Smooth muscle cell (in vitro differentiated cells): Measurements from ENCODE around the gene TCP1. TPM values are rescaled to one million over a fixed set of nuclear protein-coding genes. Genes with fewer than 3 reads are reported as not detected.

Source experiments
- DNase-seq: peaks from one replicate; lab custom pipeline; 2025; ENCODE audit not compliant: unreplicated experiment; lab: John Stamatoyannopoulos, UW
- H2AFZ ChIP-seq: fragments of 200-600 bp; sonication (generic); 2 replicates; pipeline ENCODE4 v1.6.0; 2016; ENCODE audit warnings: antibody characterized with exemption, low read depth, mild to moderate bottlenecking
- H3F3A ChIP-seq: fragments of 200-600 bp; sonication (generic); 2 replicates; pipeline ENCODE4 v1.6.0; 2017; ENCODE audit warnings: antibody characterized with exemption, low read depth
- H3K27ac ChIP-seq: fragments of 200-600 bp; sonication (generic); 2 replicates; pipeline ENCODE4 v1.5.1; 2016; ENCODE audit warnings: low read depth, mild to moderate bottlenecking
- H3K27me3 ChIP-seq: fragments of 200-600 bp; sonication (generic); 2 replicates; pipeline ENCODE4 v1.6.1; 2016; ENCODE audit warnings: low read depth, mild to moderate bottlenecking
- H3K36me3 ChIP-seq: fragments of 200-600 bp; sonication (generic); 2 replicates; pipeline ENCODE4 v1.5.1; 2016; ENCODE audit warnings: low read depth
- H3K4me1 ChIP-seq: fragments of 200-600 bp; sonication (generic); 2 replicates; pipeline ENCODE4 v1.5.1; 2016; ENCODE audit warnings: low read depth
- H3K4me2 ChIP-seq: fragments of 200-600 bp; sonication (generic); 2 replicates; pipeline ENCODE4 v1.6.0; 2016; ENCODE audit warnings: mild to moderate bottlenecking
- H3K4me3 ChIP-seq: fragments of 200-600 bp; sonication (generic); 2 replicates; pipeline ENCODE4 v1.5.1; 2016; ENCODE audit warnings: mild to moderate bottlenecking
- H3K79me2 ChIP-seq: fragments of 200-600 bp; sonication (generic); 2 replicates; pipeline ENCODE4 v1.6.0; 2016; ENCODE audit warnings: low read depth, mild to moderate bottlenecking
- H3K9ac ChIP-seq: fragments of 200-600 bp; sonication (generic); 2 replicates; pipeline ENCODE4 v1.6.0; 2016; ENCODE audit warnings: low read depth
- H3K9me3 ChIP-seq: fragments of 200-600 bp; sonication (generic); replicated peaks from 2 replicates; pipeline ENCODE4 v1.5.1; 2016; ENCODE audit warnings: low read depth
- H4K20me1 ChIP-seq: fragments of 200-600 bp; sonication (generic); 2 replicates; pipeline ENCODE4 v1.6.0; 2016; ENCODE audit warnings: low read depth
- WGBS: methylation state at CpG from one replicate; pipeline ENCODE4 v1.1.7; 2016; ENCODE audit warnings: low lambda C conversion rate; 5-methylcytosine and 5-hydroxymethylcytosine counted together
- polyA plus RNA-seq: library from polyadenylated mRNA; unstranded; fragments of >200 nt; fragmentation: Nextera tagmentation; extraction: Ambion mirVana; gene quantifications from 2 replicates; pipeline ENCODE4 v1.2.1, GENCODE V29; 2016
- total RNA-seq: library from RNA; depleted of rRNA; stranded (reverse); fragments of >200 nt; gene quantifications from 2 replicates; pipeline ENCODE4 v1.2.3, GENCODE V29; 2014
- TF ChIP-seq, protein P1 (sequence below): fragments of 200-600 bp; sonication (generic); IDR thresholded peaks from 2 replicates; pipeline ENCODE4 v1.5.1; 2017; ENCODE audit warnings: borderline replicate concordance, mild to moderate bottlenecking, antibody characterized with exemption; ENCODE audit not compliant: insufficient read depth, poor library complexity, severe bottlenecking

TCP1 gene
- total and polyA plus RNA-seq, 2 experiments from 2014 or later = 125 to 132 TPM

- H3K9me3 ChIP-seq = no peaks in the 10 kb centered on the region
- H3K4me1 ChIP-seq = peaks cover 31% of the 10 kb centered on the region
- WGBS = 16% methylated on average over 18 of the region's 18 CpGs
Observed at GRCh38 chr6:159790956-159791598, 1.7 kb upstream of the TCP1 start.

DNA sequence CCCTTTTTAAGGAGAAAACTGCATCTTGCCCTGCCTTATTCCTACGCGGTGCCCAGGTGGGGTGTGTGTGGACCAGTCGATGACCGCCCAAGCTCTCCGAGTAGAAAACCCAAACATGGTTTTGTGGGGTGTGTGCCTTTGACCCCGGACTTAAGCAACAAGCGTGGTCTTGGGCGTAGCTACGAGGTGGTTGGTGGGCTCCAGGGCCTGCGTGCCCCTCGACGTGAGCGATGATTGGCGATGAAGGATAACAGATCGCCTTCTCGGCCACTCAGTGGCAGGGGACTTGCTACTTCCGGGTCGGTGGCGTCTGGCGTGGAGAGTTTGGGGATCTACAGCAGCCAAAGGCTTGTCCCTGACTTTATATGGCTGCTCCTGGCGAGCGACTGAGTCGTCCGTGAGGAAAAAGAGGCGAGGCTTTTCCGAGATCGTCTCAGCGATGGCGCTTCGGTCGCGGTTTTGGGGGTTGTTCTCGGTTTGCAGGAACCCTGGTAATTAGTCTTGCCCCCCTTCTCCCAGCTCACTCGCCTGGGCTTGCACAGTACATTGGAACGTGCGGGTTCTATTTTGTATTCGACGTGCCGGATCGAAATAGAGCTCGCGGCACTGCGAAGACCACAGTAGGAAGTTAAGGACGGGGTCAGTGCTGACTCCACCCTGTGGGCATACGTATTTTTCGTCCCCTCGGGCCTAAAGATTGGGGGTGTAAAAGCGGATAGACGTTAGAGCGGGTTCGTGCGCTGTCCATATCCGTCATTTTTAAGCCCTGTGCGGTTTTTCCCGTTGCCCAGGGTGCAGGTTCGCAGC, 950 bp upstream of the TCP1 start, which contains the start of gene MRPL18:
Gene MRPL18, plus strand, starts transcription at position 319 of the 807 bp plus-strand sequence. Its CDS starts 121 bp downstream, at position 440.
- peak within 1 kb of the TSS; percentile 66 for H3K4me3 ChIP-seq

More at GRCh38 chr6:159790956-159791598, 1.7 kb upstream of the TCP1 start:
- H3K27me3 ChIP-seq = no peaks in the 10 kb centered on the region
- H3K4me3 ChIP-seq = peak overlapping the region; percentile 66
- H2AFZ ChIP-seq = peak overlapping the region; percentile 90
- H3K79me2 ChIP-seq = peaks cover 66% of the 10 kb centered on the region
- DNase-seq = no peak
- H3F3A ChIP-seq = no peaks in the 10 kb centered on the region
- H3K27ac ChIP-seq = peak overlapping the region; percentile 80
- H3K36me3 ChIP-seq = peaks cover 6% of the 10 kb centered on the region
- H3K9ac ChIP-seq = peak overlapping the region; percentile 65
- TF ChIP-seq, protein P1, sequence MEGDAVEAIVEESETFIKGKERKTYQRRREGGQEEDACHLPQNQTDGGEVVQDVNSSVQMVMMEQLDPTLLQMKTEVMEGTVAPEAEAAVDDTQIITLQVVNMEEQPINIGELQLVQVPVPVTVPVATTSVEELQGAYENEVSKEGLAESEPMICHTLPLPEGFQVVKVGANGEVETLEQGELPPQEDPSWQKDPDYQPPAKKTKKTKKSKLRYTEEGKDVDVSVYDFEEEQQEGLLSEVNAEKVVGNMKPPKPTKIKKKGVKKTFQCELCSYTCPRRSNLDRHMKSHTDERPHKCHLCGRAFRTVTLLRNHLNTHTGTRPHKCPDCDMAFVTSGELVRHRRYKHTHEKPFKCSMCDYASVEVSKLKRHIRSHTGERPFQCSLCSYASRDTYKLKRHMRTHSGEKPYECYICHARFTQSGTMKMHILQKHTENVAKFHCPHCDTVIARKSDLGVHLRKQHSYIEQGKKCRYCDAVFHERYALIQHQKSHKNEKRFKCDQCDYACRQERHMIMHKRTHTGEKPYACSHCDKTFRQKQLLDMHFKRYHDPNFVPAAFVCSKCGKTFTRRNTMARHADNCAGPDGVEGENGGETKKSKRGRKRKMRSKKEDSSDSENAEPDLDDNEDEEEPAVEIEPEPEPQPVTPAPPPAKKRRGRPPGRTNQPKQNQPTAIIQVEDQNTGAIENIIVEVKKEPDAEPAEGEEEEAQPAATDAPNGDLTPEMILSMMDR = no peak
- H4K20me1 ChIP-seq = peaks cover 39% of the 10 kb centered on the region
- H3K4me2 ChIP-seq = peak overlapping the region; percentile 95

DNA sequence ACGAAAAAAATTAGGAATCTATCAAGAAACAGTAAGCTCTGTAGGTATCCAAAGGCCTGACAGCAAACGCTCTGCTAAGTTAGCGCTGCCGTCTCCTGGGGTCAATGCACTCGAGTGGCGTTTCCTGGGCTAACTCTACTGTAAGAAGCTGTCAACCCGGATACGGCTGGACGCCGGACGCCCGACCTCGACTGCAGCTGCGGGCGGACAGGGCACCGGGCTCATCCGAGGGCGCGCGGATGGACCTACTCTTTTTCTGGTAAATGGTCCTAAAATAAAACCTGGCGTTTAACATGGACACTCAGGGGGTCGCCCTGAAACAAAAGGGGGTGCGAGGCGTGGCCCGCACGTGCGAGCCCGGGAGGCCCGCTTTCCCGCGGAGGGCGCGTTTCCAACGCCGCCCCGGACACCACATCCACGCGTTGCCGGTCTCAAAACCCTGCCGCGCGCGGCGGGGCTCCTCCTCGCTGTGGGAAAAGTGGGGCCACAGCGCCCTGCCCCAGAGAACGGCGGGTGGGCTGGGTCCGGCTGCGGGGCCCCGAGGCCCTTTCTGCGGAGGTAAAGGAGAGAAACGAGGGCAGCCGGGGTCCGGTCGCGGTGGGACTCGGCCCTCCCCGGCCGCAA, 537 bp downstream of the TCP1 start:
- H4K20me1 ChIP-seq = peaks cover 50% of the 10 kb centered on the region
- peaks cover 6% of the 10 kb centered on the region for H3F3A ChIP-seq
- no peaks in the 10 kb centered on the region for H3K27me3 ChIP-seq
- peak overlapping the region; percentile 71 for H3K27ac ChIP-seq
- H3K79me2 ChIP-seq = peaks cover 86% of the 10 kb centered on the region
- DNase-seq = no peak
- peak overlapping the region; percentile 66 for H3K4me3 ChIP-seq
- H3K4me2 ChIP-seq = peak overlapping the region; percentile 98
- H3K36me3 ChIP-seq = peaks cover 16% of the 10 kb centered on the region
- H3K9ac ChIP-seq = peak overlapping the region; percentile 95
- H3K9me3 ChIP-seq = no peaks in the 10 kb centered on the region
- H3K4me1 ChIP-seq = peaks cover 31% of the 10 kb centered on the region
- WGBS = under 1% methylated on average over 49 of the region's 60 CpGs
- TF ChIP-seq, protein P1 = no peak
- H2AFZ ChIP-seq = peak overlapping the region; percentile 30

More for the DNA sequence above, 950 bp upstream of the TCP1 start, which contains the start of gene MRPL18:
- TF ChIP-seq, protein P1 = no peak
- Histone ChIP-seq H3K9me3 (no peaks in the 10 kb centered on the region), H3K4me1 (peaks cover 31% of the 10 kb centered on the region), H4K20me1 (peaks cover 44% of the 10 kb centered on the region), H3K4me2 (peak within 1 kb of the TSS; percentile 98), H3F3A (no peaks in the 10 kb centered on the region), H3K36me3 (peaks cover 6% of the 10 kb centered on the region), H3K79me2 (peaks cover 74% of the 10 kb centered on the region), H3K27me3 (no peaks in the 10 kb centered on the region), H3K9ac (peak within 1 kb of the TSS; percentile 95), H2AFZ (peak within 1 kb of the TSS; percentile 90), H3K27ac (peak within 1 kb of the TSS; percentile 80)
- DNase-seq = peak; percentile 81
- WGBS = under 1% methylated on average over 56 of the region's 56 CpGs
